GM23338 (cell line): ENCODE results near the gene ZFYVE16. TPM values are rescaled to one million over a fixed set of nuclear protein-coding genes. Genes with fewer than 3 reads are reported as not detected.
"Not testable (repeated sequence)": the region's sequence is repeated elsewhere in the genome, so short reads cannot be mapped to it uniquely, and the experiment has no call there.

Experiments used
- ATAC-seq: fragments of 200-7000 bp; cut with Tn5 transposase; 3 replicates; pipeline ENCODE4 v1.9.1; 2020
- DNase-seq: peaks from one replicate; pipeline ENCODE4 v3.0.0-alpha.2; 2015; ENCODE audit warnings: low spot score
- H2AFZ ChIP-seq: fragments of 200-600 bp; sonication (generic); 2 replicates; pipeline ENCODE4 v1.8.0; 2016; ENCODE audit warnings: antibody characterized with exemption, mild to moderate bottlenecking, moderate library complexity
- H3F3A ChIP-seq: fragments of 200-600 bp; sonication (generic); replicated peaks from 2 replicates; pipeline ENCODE4 v1.8.0; 2017; ENCODE audit warnings: antibody characterized with exemption, mixed run types, low read depth
- H3K27ac ChIP-seq: fragments of 200-600 bp; sonication (generic); 2 replicates; pipeline ENCODE4 v1.6.1; 2016; ENCODE audit warnings: low read depth
- H3K27me3 ChIP-seq: fragments of 200-600 bp; sonication (generic); 2 replicates; pipeline ENCODE4 v1.8.0; 2016; ENCODE audit warnings: mild to moderate bottlenecking, mixed run types, moderate library complexity; ENCODE audit not compliant: insufficient read depth
- H3K36me3 ChIP-seq: fragments of 200-600 bp; sonication (generic); 2 replicates; pipeline ENCODE4 v1.8.0; 2016; ENCODE audit warnings: mild to moderate bottlenecking; ENCODE audit not compliant: insufficient read depth
- H3K4me1 ChIP-seq: fragments of 200-600 bp; sonication (generic); 2 replicates; pipeline ENCODE4 v1.8.0; 2016; ENCODE audit warnings: mild to moderate bottlenecking, moderate library complexity; ENCODE audit not compliant: insufficient read depth
- H3K4me2 ChIP-seq: fragments of 200-600 bp; sonication (generic); 2 replicates; pipeline ENCODE4 v1.7.1; 2017; ENCODE audit warnings: mixed run types
- H3K4me3 ChIP-seq: fragments of 200-600 bp; sonication (generic); 2 replicates; pipeline ENCODE4 v1.6.1; 2016; ENCODE audit warnings: mixed run types
- H3K79me2 ChIP-seq: fragments of 200-600 bp; sonication (generic); replicated peaks from 2 replicates; pipeline ENCODE4 v1.8.0; 2017; ENCODE audit warnings: mild to moderate bottlenecking; ENCODE audit not compliant: insufficient read depth
- H3K9me2 ChIP-seq: fragments of 200-600 bp; sonication (generic); 2 replicates; pipeline ENCODE4 v1.8.0; 2017; ENCODE audit not compliant: insufficient read depth
- H4K20me1 ChIP-seq: fragments of 200-600 bp; sonication (generic); replicated peaks from 2 replicates; pipeline ENCODE4 v1.8.0; 2017; ENCODE audit warnings: mild to moderate bottlenecking; ENCODE audit not compliant: insufficient read depth
- H3K27ac Mint-ChIP-seq: 2 replicates; pipeline ENCODE4 v1.8.0; 2020; ENCODE audit warnings: inconsistent platforms, mild to moderate bottlenecking, moderate library complexity, mixed read lengths
- H3K27me3 Mint-ChIP-seq: 3 replicates; pipeline ENCODE4 v1.8.0; 2022; ENCODE audit warnings: low read depth, mild to moderate bottlenecking, moderate library complexity, mixed read lengths, inconsistent platforms; ENCODE audit not compliant: insufficient read depth, poor library complexity
- H3K36me3 Mint-ChIP-seq: 3 replicates; pipeline ENCODE4 v1.8.0; 2021; ENCODE audit warnings: low read depth, mild to moderate bottlenecking, inconsistent platforms, moderate library complexity, mixed read lengths
- H3K4me1 Mint-ChIP-seq: 3 replicates; pipeline ENCODE4 v1.8.0; 2020; ENCODE audit warnings: mild to moderate bottlenecking, inconsistent platforms, mixed read lengths
- H3K4me3 Mint-ChIP-seq: 3 replicates; pipeline ENCODE4 v1.8.0; 2021; ENCODE audit warnings: moderate library complexity, mild to moderate bottlenecking, inconsistent platforms, mixed read lengths
- H3K9me3 Mint-ChIP-seq: 3 replicates; pipeline ENCODE4 v1.8.0; 2020; ENCODE audit warnings: moderate library complexity, mild to moderate bottlenecking, inconsistent platforms, mixed read lengths
- CREB1 ChIP-seq: fragments of 250-450 bp; sonication (Bioruptor Pico); IDR thresholded peaks from 2 replicates; pipeline ENCODE4 v1.5.0; 2020; ENCODE audit warnings: low read depth, mild to moderate bottlenecking, moderate library complexity
- ETS1 ChIP-seq: IDR thresholded peaks from 2 replicates; pipeline ENCODE4 v1.6.1; 2016; ENCODE audit warnings: antibody characterized with exemption
- EZH2 ChIP-seq: fragments of 200-600 bp; sonication (generic); IDR thresholded peaks from one replicate; pipeline ENCODE4 v1.8.0; 2017; ENCODE audit warnings: antibody characterized with exemption, mild to moderate bottlenecking, low read depth; ENCODE audit not compliant: unreplicated experiment
- EZH2phosphoT487 ChIP-seq: fragments of 200-600 bp; sonication (generic); IDR thresholded peaks from one replicate; pipeline ENCODE4 v1.8.1; 2018; ENCODE audit warnings: antibody characterized with exemption; ENCODE audit not compliant: unreplicated experiment
- JUNB ChIP-seq: IDR thresholded peaks from one replicate; pipeline ENCODE4 v1.6.1; 2016; ENCODE audit warnings: antibody characterized with exemption; ENCODE audit not compliant: unreplicated experiment
- NANOG ChIP-seq: IDR thresholded peaks from 2 replicates; pipeline ENCODE4 v1.6.1; 2016; ENCODE audit warnings: antibody characterized with exemption, borderline replicate concordance
- POLR2AphosphoS5 ChIP-seq: IDR thresholded peaks from 2 replicates; pipeline ENCODE4 v1.6.1; 2016; ENCODE audit warnings: antibody characterized with exemption, low read depth
- STAT1 ChIP-seq: IDR thresholded peaks from one replicate; pipeline ENCODE4 v1.6.1; 2016; ENCODE audit warnings: antibody characterized with exemption; ENCODE audit not compliant: unreplicated experiment
- ZNF331 ChIP-seq: fragments of 250-450 bp; sonication (Bioruptor Pico); IDR thresholded peaks from 2 replicates; pipeline ENCODE4 v1.5.0; 2020; ENCODE audit warnings: low read depth, mild to moderate bottlenecking, moderate library complexity
- polyA plus RNA-seq: library from polyadenylated mRNA; unstranded; fragments of >200 nt; fragmentation: Nextera tagmentation; extraction: Ambion mirVana; gene quantifications from 2 replicates; pipeline ENCODE4 v1.2.1, GENCODE V29; 2016
- total RNA-seq: library from RNA; depleted of rRNA; stranded (reverse); fragments of >200 nt; shearing (Covaris generic); gene quantifications from 2 replicates; pipeline ENCODE4 v1.2.3, GENCODE V29; 2014
- TF ChIP-seq, protein P1 (sequence below): fragments of 250-450 bp; sonication (Bioruptor Pico); IDR thresholded peaks from 2 replicates; pipeline ENCODE4 v1.5.0; 2020; ENCODE audit warnings: mild to moderate bottlenecking, moderate library complexity
- TF ChIP-seq, protein P2 (sequence below), 2 experiments: fragments of 200-600 bp in 1 of 2; sonication (generic) in 1 of 2; conservative IDR thresholded peaks; 2 replicates each; pipeline versions ENCODE4 v1.5.1 to v1.6.1; 2016 to 2017; ENCODE audit warnings: antibody characterized with exemption in 2 of 2, low read depth in 2 of 2, mild to moderate bottlenecking in 2 of 2, moderate library complexity in 1 of 2

The ZFYVE16 gene
- total and polyA plus RNA-seq, 2 experiments from 2014 or later = 24.2 to 26.6 TPM

DNA sequence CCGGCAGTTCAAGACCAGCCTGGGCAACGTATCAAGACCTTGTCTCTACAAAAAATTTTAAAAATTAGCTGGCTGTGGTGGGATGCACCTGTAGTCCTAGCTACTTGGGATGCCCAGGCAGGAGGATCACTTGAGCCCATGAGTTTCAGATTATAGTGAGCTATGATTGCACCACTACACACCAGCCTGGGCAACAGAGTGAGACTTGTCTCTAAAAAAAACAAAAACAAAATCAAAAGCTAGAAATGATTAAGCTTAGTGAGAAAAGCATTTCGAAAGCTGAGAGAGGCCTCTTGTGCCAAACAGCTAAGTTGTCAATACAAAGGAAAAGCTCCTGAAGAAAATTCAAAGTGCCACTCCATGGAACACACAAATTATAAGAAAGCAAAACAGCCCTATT lies 84.9 kb downstream of the ZFYVE16 start (continued):
- TF ChIP-seq, protein P1, sequence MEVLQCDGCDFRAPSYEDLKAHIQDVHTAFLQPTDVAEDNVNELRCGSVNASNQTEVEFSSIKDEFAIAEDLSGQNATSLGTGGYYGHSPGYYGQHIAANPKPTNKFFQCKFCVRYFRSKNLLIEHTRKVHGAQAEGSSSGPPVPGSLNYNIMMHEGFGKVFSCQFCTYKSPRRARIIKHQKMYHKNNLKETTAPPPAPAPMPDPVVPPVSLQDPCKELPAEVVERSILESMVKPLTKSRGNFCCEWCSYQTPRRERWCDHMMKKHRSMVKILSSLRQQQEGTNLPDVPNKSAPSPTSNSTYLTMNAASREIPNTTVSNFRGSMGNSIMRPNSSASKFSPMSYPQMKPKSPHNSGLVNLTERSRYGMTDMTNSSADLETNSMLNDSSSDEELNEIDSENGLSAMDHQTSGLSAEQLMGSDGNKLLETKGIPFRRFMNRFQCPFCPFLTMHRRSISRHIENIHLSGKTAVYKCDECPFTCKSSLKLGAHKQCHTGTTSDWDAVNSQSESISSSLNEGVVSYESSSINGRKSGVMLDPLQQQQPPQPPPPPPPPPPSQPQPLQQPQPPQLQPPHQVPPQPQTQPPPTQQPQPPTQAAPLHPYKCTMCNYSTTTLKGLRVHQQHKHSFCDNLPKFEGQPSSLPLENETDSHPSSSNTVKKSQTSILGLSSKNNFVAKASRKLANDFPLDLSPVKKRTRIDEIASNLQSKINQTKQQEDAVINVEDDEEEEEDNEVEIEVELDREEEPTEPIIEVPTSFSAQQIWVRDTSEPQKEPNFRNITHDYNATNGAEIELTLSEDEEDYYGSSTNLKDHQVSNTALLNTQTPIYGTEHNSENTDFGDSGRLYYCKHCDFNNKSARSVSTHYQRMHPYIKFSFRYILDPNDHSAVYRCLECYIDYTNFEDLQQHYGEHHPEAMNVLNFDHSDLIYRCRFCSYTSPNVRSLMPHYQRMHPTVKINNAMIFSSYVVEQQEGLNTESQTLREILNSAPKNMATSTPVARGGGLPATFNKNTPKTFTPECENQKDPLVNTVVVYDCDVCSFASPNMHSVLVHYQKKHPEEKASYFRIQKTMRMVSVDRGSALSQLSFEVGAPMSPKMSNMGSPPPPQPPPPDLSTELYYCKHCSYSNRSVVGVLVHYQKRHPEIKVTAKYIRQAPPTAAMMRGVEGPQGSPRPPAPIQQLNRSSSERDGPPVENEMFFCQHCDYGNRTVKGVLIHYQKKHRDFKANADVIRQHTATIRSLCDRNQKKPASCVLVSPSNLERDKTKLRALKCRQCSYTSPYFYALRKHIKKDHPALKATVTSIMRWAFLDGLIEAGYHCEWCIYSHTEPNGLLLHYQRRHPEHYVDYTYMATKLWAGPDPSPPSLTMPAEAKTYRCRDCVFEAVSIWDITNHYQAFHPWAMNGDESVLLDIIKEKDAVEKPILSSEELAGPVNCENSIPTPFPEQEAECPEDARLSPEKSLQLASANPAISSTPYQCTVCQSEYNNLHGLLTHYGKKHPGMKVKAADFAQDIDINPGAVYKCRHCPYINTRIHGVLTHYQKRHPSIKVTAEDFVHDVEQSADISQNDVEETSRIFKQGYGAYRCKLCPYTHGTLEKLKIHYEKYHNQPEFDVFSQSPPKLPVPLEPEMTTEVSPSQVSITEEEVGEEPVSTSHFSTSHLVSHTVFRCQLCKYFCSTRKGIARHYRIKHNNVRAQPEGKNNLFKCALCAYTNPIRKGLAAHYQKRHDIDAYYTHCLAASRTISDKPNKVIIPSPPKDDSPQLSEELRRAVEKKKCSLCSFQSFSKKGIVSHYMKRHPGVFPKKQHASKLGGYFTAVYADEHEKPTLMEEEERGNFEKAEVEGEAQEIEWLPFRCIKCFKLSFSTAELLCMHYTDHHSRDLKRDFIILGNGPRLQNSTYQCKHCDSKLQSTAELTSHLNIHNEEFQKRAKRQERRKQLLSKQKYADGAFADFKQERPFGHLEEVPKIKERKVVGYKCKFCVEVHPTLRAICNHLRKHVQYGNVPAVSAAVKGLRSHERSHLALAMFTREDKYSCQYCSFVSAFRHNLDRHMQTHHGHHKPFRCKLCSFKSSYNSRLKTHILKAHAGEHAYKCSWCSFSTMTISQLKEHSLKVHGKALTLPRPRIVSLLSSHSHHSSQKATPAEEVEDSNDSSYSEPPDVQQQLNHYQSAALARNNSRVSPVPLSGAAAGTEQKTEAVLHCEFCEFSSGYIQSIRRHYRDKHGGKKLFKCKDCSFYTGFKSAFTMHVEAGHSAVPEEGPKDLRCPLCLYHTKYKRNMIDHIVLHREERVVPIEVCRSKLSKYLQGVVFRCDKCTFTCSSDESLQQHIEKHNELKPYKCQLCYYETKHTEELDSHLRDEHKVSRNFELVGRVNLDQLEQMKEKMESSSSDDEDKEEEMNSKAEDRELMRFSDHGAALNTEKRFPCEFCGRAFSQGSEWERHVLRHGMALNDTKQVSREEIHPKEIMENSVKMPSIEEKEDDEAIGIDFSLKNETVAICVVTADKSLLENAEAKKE (CRISPR knock-in tag) = no peak
- TF ChIP-seq ZNF331 (CRISPR knock-in tag) = no peak
- TF ChIP-seq NANOG = no peak

- not testable (repeated sequence) for H4K20me1 ChIP-seq, H3K4me3 ChIP-seq, H3K79me2 ChIP-seq, H3K9me2 ChIP-seq, H3F3A ChIP-seq, H3K27me3 ChIP-seq, H3K36me3 ChIP-seq, H2AFZ ChIP-seq
- Mint-ChIP-seq H3K27ac (peak overlapping the region; percentile 96), H3K27me3 (peaks cover 13% of the 10 kb centered on the region), H3K36me3 (peaks cover 17% of the 10 kb centered on the region; the same call in 2 of the 3 replicates), H3K4me1 (peaks cover 61% of the 10 kb centered on the region), H3K9me3 (peaks cover 19% of the 10 kb centered on the region; the same call in 2 of the 3 replicates), H3K4me3 (peak overlapping the region; percentile 13; the same call in 2 of the 3 replicates)
- peak; percentile 22; the same call in 1 of the 3 replicates for ATAC-seq
- Histone ChIP-seq H3K27ac (peak overlapping the region; percentile 92), H3K4me2 (peak overlapping the region; percentile 40; the same call in 1 of the 2 replicates), H3K4me1 (peaks cover 44% of the 10 kb centered on the region)
- DNase-seq = peak; percentile 48
These were observed 85.6 kb downstream of the ZFYVE16 start for GRCh38 chr5:80493443-80493842.

GRCh38 chr5:80495891-80496290 lies 88.0 kb downstream of the ZFYVE16 start:
- Histone ChIP-seq H3K4me2 (no peak overlapping the region), H3F3A (no peaks in the 10 kb centered on the region), H3K27ac (no peak overlapping the region), H3K9me2 (no peaks in the 10 kb centered on the region), H3K4me1 (peaks cover 27% of the 10 kb centered on the region), H2AFZ (no peak overlapping the region), H4K20me1 (no peaks in the 10 kb centered on the region), H3K27me3 (no peaks in the 10 kb centered on the region), H3K79me2 (no peaks in the 10 kb centered on the region), H3K4me3 (no peak overlapping the region), H3K36me3 (no peaks in the 10 kb centered on the region)
- ATAC-seq (no peak), DNase-seq (no peak)
- peaks cover 17% of the 10 kb centered on the region; the same call in 2 of the 3 replicates for H3K36me3 Mint-ChIP-seq
- peaks cover 54% of the 10 kb centered on the region for H3K4me1 Mint-ChIP-seq
- no peak overlapping the region for H3K4me3 Mint-ChIP-seq
- peaks cover 19% of the 10 kb centered on the region; the same call in 2 of the 3 replicates for H3K9me3 Mint-ChIP-seq
- peaks cover 5% of the 10 kb centered on the region for H3K27me3 Mint-ChIP-seq
- no peak overlapping the region for H3K27ac Mint-ChIP-seq
- no peak for TF ChIP-seq EZH2
- no peak for TF ChIP-seq JUNB
- TF ChIP-seq POLR2AphosphoS5 = no peak
- no peak for TF ChIP-seq ETS1
- no peak for TF ChIP-seq STAT1
- TF ChIP-seq, protein P2, sequence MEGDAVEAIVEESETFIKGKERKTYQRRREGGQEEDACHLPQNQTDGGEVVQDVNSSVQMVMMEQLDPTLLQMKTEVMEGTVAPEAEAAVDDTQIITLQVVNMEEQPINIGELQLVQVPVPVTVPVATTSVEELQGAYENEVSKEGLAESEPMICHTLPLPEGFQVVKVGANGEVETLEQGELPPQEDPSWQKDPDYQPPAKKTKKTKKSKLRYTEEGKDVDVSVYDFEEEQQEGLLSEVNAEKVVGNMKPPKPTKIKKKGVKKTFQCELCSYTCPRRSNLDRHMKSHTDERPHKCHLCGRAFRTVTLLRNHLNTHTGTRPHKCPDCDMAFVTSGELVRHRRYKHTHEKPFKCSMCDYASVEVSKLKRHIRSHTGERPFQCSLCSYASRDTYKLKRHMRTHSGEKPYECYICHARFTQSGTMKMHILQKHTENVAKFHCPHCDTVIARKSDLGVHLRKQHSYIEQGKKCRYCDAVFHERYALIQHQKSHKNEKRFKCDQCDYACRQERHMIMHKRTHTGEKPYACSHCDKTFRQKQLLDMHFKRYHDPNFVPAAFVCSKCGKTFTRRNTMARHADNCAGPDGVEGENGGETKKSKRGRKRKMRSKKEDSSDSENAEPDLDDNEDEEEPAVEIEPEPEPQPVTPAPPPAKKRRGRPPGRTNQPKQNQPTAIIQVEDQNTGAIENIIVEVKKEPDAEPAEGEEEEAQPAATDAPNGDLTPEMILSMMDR (conservative IDR thresholded peaks at IDR 0.05; ENCODE audit: low read depth in 2 of 2) = no peak
- no peak for TF ChIP-seq CREB1 (CRISPR knock-in tag)
- TF ChIP-seq EZH2phosphoT487 = no peak
